ACHN (cell line): ENCODE data around the gene METTL24.

ENCODE experiments used
- DNase-seq: peaks from one replicate; pipeline ENCODE4 v3.0.0-alpha.2; 2015
- in situ Hi-C: cut with HindIII; loops from 2 replicates; pipeline ENCODE4 v1.10.0; 2017; ENCODE audit warnings: low sequenced_read_pairs, low pct_ligation_motif_present, low pct_unique_long_range_greater_than_20kb

Gene METTL24

GRCh38 chr6:110357664-110358552 is at the start of gene METTL24:
Gene METTL24, minus strand, starts transcription at chr6:110358349. Its CDS starts 77 bp downstream, at chr6:110358272.
- in situ Hi-C loops = no loop called here
- DNase-seq = no peak

GRCh38 chr6:110404607-110405006 is 46.5 kb upstream of the METTL24 start:
- DNase-seq = no peak
- in situ Hi-C loops = no loop called here

GRCh38 chr6:110401585-110402176 is 43.5 kb upstream of the METTL24 start:
- DNase-seq = no peak
- in situ Hi-C loops = no loop called here

GRCh38 chr6:110400208-110400607 is 42.1 kb upstream of the METTL24 start:
- in situ Hi-C loops = no loop called here
- DNase-seq = no peak

GRCh38 chr6:110399219-110400071 is 41.3 kb upstream of the METTL24 start:
- in situ Hi-C loops = no loop called here
- no peak for DNase-seq

- no peak for DNase-seq
- in situ Hi-C loops = no loop called here
These were observed 40.6 kb upstream of the METTL24 start for GRCh38 chr6:110398778-110399177.

GRCh38 chr6:110395221-110395620 is 37.1 kb upstream of the METTL24 start:
- DNase-seq = no peak
- in situ Hi-C loops = no loop called here

- DNase-seq = no peak
- in situ Hi-C loops = no loop called here
These were observed 36.3 kb upstream of the METTL24 start for GRCh38 chr6:110394409-110394808.

- no peak for DNase-seq
- in situ Hi-C loops = no loop called here
These were observed 34.6 kb upstream of the METTL24 start for GRCh38 chr6:110392727-110393126.

- in situ Hi-C loops = no loop called here
- DNase-seq = no peak
These were observed 32.3 kb upstream of the METTL24 start for GRCh38 chr6:110390404-110390803.

GRCh38 chr6:110389689-110390382 is 31.7 kb upstream of the METTL24 start:
- DNase-seq = no peak

GRCh38 chr6:110387986-110388385 is 29.8 kb upstream of the METTL24 start:
- DNase-seq = no peak
- in situ Hi-C loops = no loop called here

More at GRCh38 chr6:110389689-110390382, 31.7 kb upstream of the METTL24 start:
- in situ Hi-C loops = no loop called here

GRCh38 chr6:110385458-110385863 is 27.3 kb upstream of the METTL24 start:
- in situ Hi-C loops = no loop called here
- DNase-seq = no peak

GRCh38 chr6:110378552-110378951 is 20.4 kb upstream of the METTL24 start:
- no peak for DNase-seq
- in situ Hi-C loops = no loop called here

GRCh38 chr6:110369066-110369465 is 10.9 kb upstream of the METTL24 start:
- in situ Hi-C loops = no loop called here
- DNase-seq = no peak

- in situ Hi-C loops = no loop called here
- DNase-seq = no peak
These were observed 10.1 kb upstream of the METTL24 start for GRCh38 chr6:110368284-110368683.

GRCh38 chr6:110367825-110368224 is 9.7 kb upstream of the METTL24 start:
- in situ Hi-C loops = no loop called here

GRCh38 chr6:110366975-110367374 is 8.8 kb upstream of the METTL24 start:
- in situ Hi-C loops = no loop called here
- no peak for DNase-seq

More at GRCh38 chr6:110367825-110368224, 9.7 kb upstream of the METTL24 start:
- DNase-seq = no peak
